Endothelial cell of umbilical vein (primary cell): ENCODE results near the gene RMI2. TPM values are rescaled to one million over a fixed set of nuclear protein-coding genes. Genes with fewer than 3 reads are reported as not detected.

Experiments
- BruUV-seq: library from RNA; stranded (reverse); fragments of 400-500 nt; replicated peaks from 2 replicates; lab custom pipeline; 2021; lab: Mats Ljungman, UMichigan
- CTCF ChIA-PET: fragments of 300-600, 350-600 bp; sonication (Branson Sonifier 250); formaldehyde crosslinking; loops from one replicate; lab custom pipeline; 2021; ENCODE audit warnings: antibody characterized with exemption, inconsistent platforms; lab: Charles Lee
- POLR2A ChIA-PET: fragments of 300-600, 350-600 bp; sonication (Branson Sonifier 250); formaldehyde crosslinking; loops from one replicate; lab custom pipeline; 2021; ENCODE audit warnings: antibody characterized with exemption, inconsistent platforms; lab: Charles Lee
- DNase-seq: peaks from one replicate; pipeline ENCODE4 v3.0.0-alpha.2; 2011; ENCODE audit warnings: low read depth, low spot score
- FAIRE-seq: peaks from 2 replicates; lab custom pipeline; 2011; peaks lifted over from hg19 to GRCh38; lab: Jason Lieb, UNC
- H2AFZ ChIP-seq: 2 replicates; pipeline ENCODE4 v1.6.0; 2012; ENCODE audit warnings: low read depth, low read length, control low read depth, inconsistent platforms
- H3K27ac ChIP-seq: 2 replicates; pipeline ENCODE4 v1.5.1; 2011; ENCODE audit warnings: low read depth, mild to moderate bottlenecking, control low read depth, low read length, moderate library complexity; ENCODE audit not compliant: insufficient read depth
- H3K27me3 ChIP-seq, 2 experiments: 2 replicates each; pipeline versions ENCODE4 v1.6.0 to v1.6.1; 2011; ENCODE audit warnings: low read length in 2 of 2, mixed read lengths in 1 of 2; ENCODE audit not compliant: control insufficient read depth in 2 of 2, insufficient read depth in 2 of 2
- H3K36me3 ChIP-seq, 2 experiments: 2 replicates in 1 of 2; 3 replicates in 1 of 2; pipeline ENCODE4 v1.5.1; 2011; ENCODE audit warnings: low read length in 2 of 2, mild to moderate bottlenecking in 1 of 2, moderate library complexity in 1 of 2; ENCODE audit not compliant: control insufficient read depth in 2 of 2, insufficient read depth in 2 of 2; ENCODE audit errors: extremely low read depth in 1 of 2
- H3K4me1 ChIP-seq: 3 replicates; pipeline ENCODE4 v1.5.1; 2011; ENCODE audit warnings: mild to moderate bottlenecking, low read length; ENCODE audit not compliant: control insufficient read depth, insufficient read depth; ENCODE audit errors: extremely low read depth
- H3K4me2 ChIP-seq: 2 replicates; pipeline ENCODE4 v1.6.1; 2011; ENCODE audit warnings: low read length, control low read depth, mixed read lengths; ENCODE audit not compliant: insufficient read depth
- H3K4me3 ChIP-seq, 3 experiments: fragments of 200-600 bp in 1 of 3; sonication (generic), shearing (Covaris generic) in 1 of 3; replicated peaks in 1 of 3; 2 replicates each; pipeline ENCODE4 v1.5.1; 2011 to 2016; ENCODE audit warnings: control low read depth in 3 of 3, low read length in 3 of 3, mild to moderate bottlenecking in 2 of 3, inconsistent platforms in 1 of 3, low read depth in 1 of 3, moderate library complexity in 1 of 3; ENCODE audit not compliant: insufficient read depth in 1 of 3
- H3K79me2 ChIP-seq: 2 replicates; pipeline ENCODE4 v1.6.0; 2012; ENCODE audit warnings: low read length, inconsistent platforms; ENCODE audit not compliant: control insufficient read depth, insufficient read depth
- H3K9ac ChIP-seq: replicated peaks from 2 replicates; pipeline ENCODE3; 2011; ENCODE audit warnings: low read length, control low read depth; ENCODE audit not compliant: insufficient read depth; ENCODE audit errors: extremely low read depth
- H3K9me1 ChIP-seq: replicated peaks from 3 replicates; pipeline ENCODE4 v1.6.0; 2011; ENCODE audit warnings: mild to moderate bottlenecking, low read length; ENCODE audit not compliant: control insufficient read depth, insufficient read depth; ENCODE audit errors: extremely low read depth
- H3K9me3 ChIP-seq: replicated peaks from 2 replicates; pipeline ENCODE4 v1.5.1; 2012; ENCODE audit warnings: low read length, inconsistent platforms; ENCODE audit not compliant: control insufficient read depth, insufficient read depth
- H4K20me1 ChIP-seq: replicated peaks from 2 replicates; pipeline ENCODE3; 2011; ENCODE audit warnings: mild to moderate bottlenecking, low read length; ENCODE audit not compliant: control insufficient read depth, insufficient read depth; ENCODE audit errors: extremely low read depth
- CTCF ChIP-seq, 2 donors: IDR thresholded peaks; 1 replicate in 1 of 2; 2 replicates in 1 of 2; pipeline ENCODE4 v1.5.1; 2011; ENCODE audit warnings: low read length in 2 of 2, mild to moderate bottlenecking in 2 of 2, moderate library complexity in 2 of 2, control low read depth in 1 of 2, inconsistent platforms in 1 of 2, low read depth in 1 of 2; ENCODE audit not compliant: insufficient read depth in 1 of 2; ENCODE audit errors: extremely low read depth in 1 of 2
- EZH2 ChIP-seq: IDR thresholded peaks from 2 replicates; pipeline ENCODE4 v1.6.1; 2012; ENCODE audit warnings: borderline replicate concordance, low read depth, mild to moderate bottlenecking, moderate library complexity, low read length, inconsistent platforms; ENCODE audit not compliant: severe bottlenecking
- FOS ChIP-seq: IDR thresholded peaks from 2 replicates; pipeline ENCODE4 v1.6.1; 2011; ENCODE audit warnings: mild to moderate bottlenecking, low read length, moderate library complexity, borderline replicate concordance; ENCODE audit not compliant: insufficient read depth
- GATA2 ChIP-seq: IDR thresholded peaks from 2 replicates; pipeline ENCODE4 v1.7.0; 2011; ENCODE audit warnings: low read depth, mild to moderate bottlenecking, moderate library complexity, mixed read lengths, low read length; ENCODE audit not compliant: insufficient read length, insufficient read depth
- JUN ChIP-seq: IDR thresholded peaks from 2 replicates; pipeline ENCODE4 v1.6.1; 2011; ENCODE audit warnings: borderline replicate concordance, low read depth; ENCODE audit not compliant: insufficient read length, insufficient read depth
- MAX ChIP-seq: IDR thresholded peaks from 2 replicates; pipeline ENCODE4 v1.6.1; 2011; ENCODE audit not compliant: insufficient read depth, insufficient read length
- MYC ChIP-seq: IDR thresholded peaks from one replicate; pipeline ENCODE4 v1.6.1; 2011; ENCODE audit warnings: mild to moderate bottlenecking, low read depth, low read length
- POLR2A ChIP-seq: IDR thresholded peaks from 2 replicates; pipeline ENCODE4 v1.6.1; 2012; ENCODE audit warnings: low read depth, mild to moderate bottlenecking, control low read depth, low read length
- dilution Hi-C: fragments of 300-500 bp; cut with MboI; formaldehyde crosslinking; loops from one replicate; pipeline ENCODE4 v1.15.0; 2019; ENCODE audit warnings: low sequenced_read_pairs; ENCODE audit not compliant: extremely low pct_ligation_motif_present
- intact Hi-C: fragments of 100-400 bp; cut with micrococcal nuclease; formaldehyde crosslinking; loops from one replicate; pipeline ENCODE4 v1.10.0; 2022
- polyA plus RNA-seq, 4 experiments: library from polyadenylated mRNA; depleted of rRNA in 3 of 4; stranded (reverse) in 3 of 4; unstranded in 1 of 4; fragments of >200 nt; gene quantifications; 2 replicates each; pipeline versions ENCODE4 v1.2.1 to v1.2.3, GENCODE V29; 2011 to 2012; ENCODE audit warnings: missing spikeins in 1 of 4
- total RNA-seq: library from RNA; stranded (reverse); gene quantifications from 2 replicates; pipeline ENCODE4 v1.2.3, GENCODE V29; 2021

Gene RMI2
- total and polyA plus RNA-seq, 2 donors (not counting 3 experiments of a cell fraction or from before 2014, with no cell fraction given): 5.3 to 7.7 TPM

DNA sequence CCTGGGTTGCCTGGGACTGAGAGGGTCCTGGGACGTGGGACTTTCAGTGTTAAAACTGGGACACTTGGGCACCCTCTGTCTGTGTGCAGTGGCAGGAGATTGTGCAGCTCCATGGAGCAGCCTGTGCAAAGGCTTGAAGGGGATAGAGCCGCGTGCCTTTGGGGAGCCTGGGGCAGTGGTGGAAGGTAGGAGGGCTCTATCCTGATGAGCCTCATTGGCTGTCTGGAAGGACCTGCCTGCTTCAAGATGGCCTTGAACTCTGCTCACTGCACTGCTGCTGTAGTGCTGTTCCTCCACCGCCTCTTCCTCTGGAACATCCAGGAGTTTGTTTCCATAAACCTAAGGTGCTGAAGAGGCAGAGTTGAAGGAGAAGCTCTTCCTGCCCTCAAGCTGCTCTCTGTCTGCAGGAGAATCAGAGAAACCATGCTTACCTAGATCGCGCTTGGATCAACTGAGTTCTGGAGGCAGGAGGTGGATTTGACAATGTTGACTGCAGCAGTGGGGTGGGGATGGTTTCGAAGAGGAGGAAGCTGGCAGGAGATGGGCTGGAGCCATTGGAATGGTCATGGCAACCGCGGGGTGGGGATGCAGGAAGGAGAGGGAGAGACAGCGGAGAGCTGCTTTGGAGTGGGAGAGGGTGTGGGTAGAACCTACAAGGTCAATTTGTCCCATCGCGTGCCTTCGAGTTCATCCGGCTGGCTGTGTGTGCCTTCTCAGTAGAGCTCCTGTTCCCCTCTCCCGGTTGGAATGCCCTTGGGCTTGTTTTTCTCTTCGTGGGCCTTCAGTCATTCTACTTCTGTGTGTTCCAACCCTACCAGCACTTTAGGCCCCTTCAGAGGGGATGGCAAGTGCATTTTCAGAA, 3.7 kb downstream of the RMI2 start:
- no peaks in the 10 kb centered on the region for H3K9me1 ChIP-seq
- intact Hi-C loops: no loop called here
- no peaks in the 10 kb centered on the region for H3K79me2 ChIP-seq
- no peak overlapping the region for H3K9ac ChIP-seq
- no peak overlapping the region for H2AFZ ChIP-seq
- CTCF ChIA-PET: interaction anchor here (1.6 kb wide), 1 partner anchor 7 kb away, joined by 6 read pairs; no protein-coding TSS in a partner anchor
- dilution Hi-C loops: no loop called here
- FAIRE-seq (no peak), DNase-seq (no peak)
- no TSS peak for BruUV-seq
- no peak overlapping the region for H3K4me2 ChIP-seq
- H3K36me3 ChIP-seq: no peaks in the 10 kb centered on the region
- H3K9me3 ChIP-seq: no peaks in the 10 kb centered on the region
- no peak overlapping the region for H3K27ac ChIP-seq
- H3K4me3 ChIP-seq: no peak overlapping the region
- H3K4me1 ChIP-seq: peaks cover 5% of the 10 kb centered on the region
- no peaks in the 10 kb centered on the region for H3K27me3 ChIP-seq
- no peak for TF ChIP-seq EZH2
- no peak for TF ChIP-seq JUN
- no peak for TF ChIP-seq MAX
- no peak for TF ChIP-seq GATA2
- TF ChIP-seq MYC: no peak
- no peak for TF ChIP-seq POLR2A
- TF ChIP-seq FOS: no peak
- no peak for TF ChIP-seq CTCF (IDR thresholded peaks at IDR 0.05; ENCODE audit: extremely low read depth in 1 of 2, insufficient read depth in 1 of 2, low read depth in 1 of 2, low read length in 2 of 2)
- H4K20me1 ChIP-seq: no peaks in the 10 kb centered on the region
- POLR2A ChIA-PET: no interaction called here
